ENCODE measurements around the gene BACE2.

- TF ChIP-seq CTCF (conservative IDR thresholded peaks at IDR 0.05 in 1 of 2, IDR thresholded peaks at IDR 0.05 in 1 of 2; ENCODE audit: extremely low read depth in 1 of 2, insufficient read depth in 1 of 2, low read depth in 1 of 2, low read length in 2 of 2) (no peak), EZH2 (IDR thresholded peaks at IDR 0.05; ENCODE audit: borderline replicate concordance, low read length) (no peak)
Measured at GRCh38 chr21:41152147-41152546, 15.8 kb upstream of the BACE2 start.

Data from mammary epithelial cell (primary cell).